HepG2 (cell line): ENCODE data around the gene ATG9A. TPM values are rescaled to one million over a fixed set of nuclear protein-coding genes. Genes with fewer than 3 reads are reported as not detected.

ENCODE experiments used
- CBX2 ChIP-seq, 2 experiments: fragments of 200-600 bp in 1 of 2; sonication (generic); formaldehyde crosslinking in 1 of 2; IDR thresholded peaks; 2 replicates each; pipeline versions ENCODE4 v1.7.0 to v1.8.1; 2018 to 2022; ENCODE audit warnings: low read depth in 2 of 2, low read length in 1 of 2, mild to moderate bottlenecking in 1 of 2, missing genetic modification reagents in 1 of 2
- DPF2 ChIP-seq: sonication (generic); formaldehyde crosslinking; IDR thresholded peaks from 2 replicates; pipeline ENCODE4 v1.4.0; 2020; ENCODE audit warnings: mild to moderate bottlenecking, low read depth, missing genetic modification reagents, borderline replicate concordance
- FOXA3 ChIP-seq: IDR thresholded peaks from 2 replicates; pipeline ENCODE4 v1.6.1; 2016; ENCODE audit warnings: missing genetic modification reagents, missing compliant biosample characterization
- KAT8 ChIP-seq: IDR thresholded peaks from 2 replicates; pipeline ENCODE4 v1.6.1; 2016; ENCODE audit warnings: missing genetic modification reagents, missing compliant biosample characterization
- MLLT10 ChIP-seq: sonication (generic); formaldehyde crosslinking; IDR thresholded peaks from 2 replicates; pipeline ENCODE4 v1.4.0; 2020; ENCODE audit warnings: missing genetic modification reagents
- NR3C1 ChIP-seq: sonication (generic); formaldehyde crosslinking; IDR thresholded peaks from 2 replicates; pipeline ENCODE4 v1.4.0; 2020; ENCODE audit warnings: missing genetic modification reagents
- RARA ChIP-seq: IDR thresholded peaks from 2 replicates; pipeline ENCODE4 v1.6.1; 2016; ENCODE audit warnings: missing genetic modification reagents, missing compliant biosample characterization
- RBFOX2 ChIP-seq: fragments of 200-400 bp; formaldehyde crosslinking; IDR thresholded peaks from 2 replicates; pipeline ENCODE4 v1.6.1; 2017; ENCODE audit warnings: low read depth, mild to moderate bottlenecking, low read length
- RBM22 ChIP-seq: fragments of 200-400 bp; formaldehyde crosslinking; optimal IDR thresholded peaks from 2 replicates; pipeline ENCODE3; 2017; ENCODE audit warnings: mild to moderate bottlenecking, low read length, moderate library complexity
- SALL2 ChIP-seq: sonication (generic); formaldehyde crosslinking; IDR thresholded peaks from 2 replicates; pipeline ENCODE4 v1.8.1; 2023; ENCODE audit warnings: mild to moderate bottlenecking, missing genetic modification reagents, inconsistent platforms
- SMYD3 ChIP-seq: sonication (generic); formaldehyde crosslinking; IDR thresholded peaks from 2 replicates; pipeline ENCODE4 v1.8.1; 2023; ENCODE audit warnings: mild to moderate bottlenecking, missing genetic modification reagents
- SUZ12 ChIP-seq: fragments of 150-350 bp; IDR thresholded peaks from 2 replicates; pipeline ENCODE4 v1.6.1; 2014; ENCODE audit warnings: low read depth, low read length
- ZNF138 ChIP-seq: sonication (generic); formaldehyde crosslinking; IDR thresholded peaks from 2 replicates; pipeline ENCODE4 v1.5.0; 2020; ENCODE audit warnings: mild to moderate bottlenecking, low read depth, missing genetic modification reagents
- ZNF451 ChIP-seq: sonication (generic); formaldehyde crosslinking; IDR thresholded peaks from 2 replicates; pipeline ENCODE4 v1.5.0; 2020; ENCODE audit warnings: mild to moderate bottlenecking, missing genetic modification reagents
- ZNF780A ChIP-seq: sonication (generic); formaldehyde crosslinking; IDR thresholded peaks from 2 replicates; pipeline ENCODE4 v1.8.0; 2022; ENCODE audit warnings: mild to moderate bottlenecking, missing genetic modification reagents, moderate library complexity
- ZNF816 ChIP-seq: sonication (generic); formaldehyde crosslinking; IDR thresholded peaks from 2 replicates; pipeline ENCODE4 v1.8.0; 2022; ENCODE audit warnings: missing genetic modification reagents, mild to moderate bottlenecking, borderline replicate concordance
- polyA plus RNA-seq, 8 experiments: library from polyadenylated mRNA; depleted of rRNA in 3 of 8; stranded (reverse) in 7 of 8; unstranded in 1 of 8; fragments of >200 nt; fragmentation: Illumina TruSeq in 4 of 8; extraction: Trizol in 4 of 8; gene quantifications; 2 replicates each; pipeline versions ENCODE4 v1.2.1 to v1.2.3, GENCODE V29; 2011 to 2016; ENCODE audit warnings: low read depth in 4 of 8, missing spikeins in 1 of 8, mixed read lengths in 1 of 8; ENCODE audit not compliant: insufficient read depth in 1 of 8
- total RNA-seq, 5 experiments: library from RNA; depleted of rRNA; stranded (reverse); fragments of >200 nt; fragmentation: Illumina TruSeq; extraction: Trizol; gene quantifications; 2 replicates each; pipeline ENCODE4 v1.2.3, GENCODE V29; 2016; ENCODE audit warnings: low read depth in 1 of 5
- TF ChIP-seq, protein P1 (sequence below): sonication (generic); formaldehyde crosslinking; IDR thresholded peaks from 2 replicates; pipeline ENCODE4 v1.5.0; 2020; ENCODE audit warnings: mild to moderate bottlenecking, missing genetic modification reagents
- TF ChIP-seq, protein P2 (sequence below): sonication (generic); formaldehyde crosslinking; IDR thresholded peaks from 2 replicates; pipeline ENCODE4 v1.5.0; 2020; ENCODE audit warnings: mild to moderate bottlenecking, missing genetic modification reagents
- TF ChIP-seq, protein P3 (sequence below): sonication (generic); formaldehyde crosslinking; conservative IDR thresholded peaks from 2 replicates; pipeline ENCODE4 v1.5.0; 2020; ENCODE audit warnings: missing genetic modification reagents
- TF ChIP-seq, protein P4 (sequence below): conservative IDR thresholded peaks from 2 replicates; pipeline ENCODE4 v1.6.1; 2018; ENCODE audit warnings: missing genetic modification reagents
- TF ChIP-seq, protein P5 (sequence below): IDR thresholded peaks from 2 replicates; pipeline ENCODE4 v1.6.1; 2016

Gene ATG9A
- total and polyA plus RNA-seq, 2 of the 13 experiments (the other 11 are each of a cell fraction or from before 2014, with no cell fraction given): 35.0 to 131 TPM

DNA sequence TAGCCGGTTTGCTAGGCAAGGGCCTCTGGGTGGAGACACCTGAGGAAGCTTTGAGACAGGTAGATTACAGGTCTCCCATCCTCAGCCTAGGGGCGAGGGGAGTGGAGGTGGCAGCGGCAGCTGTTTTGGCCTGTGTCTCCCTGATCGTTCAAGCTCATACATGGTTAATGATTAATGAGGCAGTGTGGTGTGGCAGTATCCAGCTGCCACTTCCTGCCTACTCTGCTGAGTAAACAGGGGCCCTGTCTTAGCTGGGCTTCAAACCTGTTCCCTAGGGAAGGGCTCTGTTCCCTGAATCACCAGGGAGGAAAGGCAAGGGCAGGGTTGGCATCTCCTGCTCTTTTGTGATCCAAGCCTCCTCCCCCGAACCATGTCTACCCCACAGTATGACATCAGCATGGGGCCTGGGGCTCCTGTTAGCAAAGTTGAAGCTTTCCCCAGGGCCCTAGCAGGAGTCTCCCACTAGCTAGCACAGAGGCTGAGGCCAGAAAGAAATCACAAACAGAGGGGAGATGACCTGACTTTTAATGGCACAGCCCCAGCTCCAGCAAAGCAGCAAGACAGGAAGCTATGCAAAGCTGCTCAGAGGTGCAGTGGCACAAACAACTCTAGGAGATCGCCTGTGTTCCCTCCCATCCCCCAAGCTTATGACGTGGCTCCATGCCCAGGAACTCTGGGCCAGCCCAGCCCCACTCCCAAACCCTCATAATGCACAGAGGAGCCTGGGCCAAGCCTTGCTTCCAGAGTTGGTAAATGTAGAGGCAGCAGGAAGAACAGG, 20.0 kb upstream of the ATG9A start (continued):
- TF ChIP-seq DPF2 (peak; percentile 68; the same call in 1 of the 2 replicates), CBX2 (IDR thresholded peaks at IDR 0.05; ENCODE audit: low read depth, low read length) (no peak), CBX2 (CRISPR knock-in tag; IDR thresholded peaks at IDR 0.05; ENCODE audit: low read depth) (no peak), ZNF138 (CRISPR knock-in tag) (no peak), FOXA3 (peak; percentile 99), MLLT10 (CRISPR knock-in tag) (no peak), RBM22 (peak; percentile 88), SMYD3 (0 out of 2 replicates have a peak, but pooled peaks have one; percentile 64), ZNF780A (CRISPR knock-in tag) (no peak; the same call in 1 of the 2 replicates), ZNF816 (CRISPR knock-in tag) (0 out of 2 replicates have a peak, but pooled peaks have one; percentile 77), SUZ12 (no peak), ZNF451 (CRISPR knock-in tag) (no peak), NR3C1 (no peak), KAT8 (CRISPR knock-in tag) (peak; percentile 65; the same call in 1 of the 2 replicates), RARA (CRISPR knock-in tag) (no peak; the same call in none of the 2 replicates), SALL2 (CRISPR knock-in tag) (peak; percentile 61; the same call in 1 of the 2 replicates), RBFOX2 (peak; percentile 54; the same call in 1 of the 2 replicates)
- TF ChIP-seq, protein P1, sequence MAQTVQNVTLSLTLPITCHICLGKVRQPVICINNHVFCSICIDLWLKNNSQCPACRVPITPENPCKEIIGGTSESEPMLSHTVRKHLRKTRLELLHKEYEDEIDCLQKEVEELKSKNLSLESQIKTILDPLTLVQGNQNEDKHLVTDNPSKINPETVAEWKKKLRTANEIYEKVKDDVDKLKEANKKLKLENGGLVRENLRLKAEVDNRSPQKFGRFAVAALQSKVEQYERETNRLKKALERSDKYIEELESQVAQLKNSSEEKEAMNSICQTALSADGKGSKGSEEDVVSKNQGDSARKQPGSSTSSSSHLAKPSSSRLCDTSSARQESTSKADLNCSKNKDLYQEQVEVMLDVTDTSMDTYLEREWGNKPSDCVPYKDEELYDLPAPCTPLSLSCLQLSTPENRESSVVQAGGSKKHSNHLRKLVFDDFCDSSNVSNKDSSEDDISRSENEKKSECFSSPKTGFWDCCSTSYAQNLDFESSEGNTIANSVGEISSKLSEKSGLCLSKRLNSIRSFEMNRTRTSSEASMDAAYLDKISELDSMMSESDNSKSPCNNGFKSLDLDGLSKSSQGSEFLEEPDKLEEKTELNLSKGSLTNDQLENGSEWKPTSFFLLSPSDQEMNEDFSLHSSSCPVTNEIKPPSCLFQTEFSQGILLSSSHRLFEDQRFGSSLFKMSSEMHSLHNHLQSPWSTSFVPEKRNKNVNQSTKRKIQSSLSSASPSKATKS (CRISPR knock-in tag): no peak
- TF ChIP-seq, protein P2, sequence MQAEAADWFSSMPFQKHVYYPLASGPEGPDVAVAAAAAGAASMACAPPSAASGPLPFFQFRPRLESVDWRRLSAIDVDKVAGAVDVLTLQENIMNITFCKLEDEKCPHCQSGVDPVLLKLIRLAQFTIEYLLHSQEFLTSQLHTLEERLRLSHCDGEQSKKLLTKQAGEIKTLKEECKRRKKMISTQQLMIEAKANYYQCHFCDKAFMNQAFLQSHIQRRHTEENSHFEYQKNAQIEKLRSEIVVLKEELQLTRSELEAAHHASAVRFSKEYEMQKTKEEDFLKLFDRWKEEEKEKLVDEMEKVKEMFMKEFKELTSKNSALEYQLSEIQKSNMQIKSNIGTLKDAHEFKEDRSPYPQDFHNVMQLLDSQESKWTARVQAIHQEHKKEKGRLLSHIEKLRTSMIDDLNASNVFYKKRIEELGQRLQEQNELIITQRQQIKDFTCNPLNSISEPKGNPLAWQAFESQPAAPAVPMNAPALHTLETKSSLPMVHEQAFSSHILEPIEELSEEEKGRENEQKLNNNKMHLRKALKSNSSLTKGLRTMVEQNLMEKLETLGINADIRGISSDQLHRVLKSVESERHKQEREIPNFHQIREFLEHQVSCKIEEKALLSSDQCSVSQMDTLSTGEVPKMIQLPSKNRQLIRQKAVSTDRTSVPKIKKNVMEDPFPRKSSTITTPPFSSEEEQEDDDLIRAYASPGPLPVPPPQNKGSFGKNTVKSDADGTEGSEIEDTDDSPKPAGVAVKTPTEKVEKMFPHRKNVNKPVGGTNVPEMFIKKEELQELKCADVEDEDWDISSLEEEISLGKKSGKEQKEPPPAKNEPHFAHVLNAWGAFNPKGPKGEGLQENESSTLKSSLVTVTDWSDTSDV (CRISPR knock-in tag): no peak
- TF ChIP-seq, protein P3, sequence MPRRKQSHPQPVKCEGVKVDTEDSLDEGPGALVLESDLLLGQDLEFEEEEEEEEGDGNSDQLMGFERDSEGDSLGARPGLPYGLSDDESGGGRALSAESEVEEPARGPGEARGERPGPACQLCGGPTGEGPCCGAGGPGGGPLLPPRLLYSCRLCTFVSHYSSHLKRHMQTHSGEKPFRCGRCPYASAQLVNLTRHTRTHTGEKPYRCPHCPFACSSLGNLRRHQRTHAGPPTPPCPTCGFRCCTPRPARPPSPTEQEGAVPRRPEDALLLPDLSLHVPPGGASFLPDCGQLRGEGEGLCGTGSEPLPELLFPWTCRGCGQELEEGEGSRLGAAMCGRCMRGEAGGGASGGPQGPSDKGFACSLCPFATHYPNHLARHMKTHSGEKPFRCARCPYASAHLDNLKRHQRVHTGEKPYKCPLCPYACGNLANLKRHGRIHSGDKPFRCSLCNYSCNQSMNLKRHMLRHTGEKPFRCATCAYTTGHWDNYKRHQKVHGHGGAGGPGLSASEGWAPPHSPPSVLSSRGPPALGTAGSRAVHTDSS (CRISPR knock-in tag): no peak
- TF ChIP-seq, protein P4, sequence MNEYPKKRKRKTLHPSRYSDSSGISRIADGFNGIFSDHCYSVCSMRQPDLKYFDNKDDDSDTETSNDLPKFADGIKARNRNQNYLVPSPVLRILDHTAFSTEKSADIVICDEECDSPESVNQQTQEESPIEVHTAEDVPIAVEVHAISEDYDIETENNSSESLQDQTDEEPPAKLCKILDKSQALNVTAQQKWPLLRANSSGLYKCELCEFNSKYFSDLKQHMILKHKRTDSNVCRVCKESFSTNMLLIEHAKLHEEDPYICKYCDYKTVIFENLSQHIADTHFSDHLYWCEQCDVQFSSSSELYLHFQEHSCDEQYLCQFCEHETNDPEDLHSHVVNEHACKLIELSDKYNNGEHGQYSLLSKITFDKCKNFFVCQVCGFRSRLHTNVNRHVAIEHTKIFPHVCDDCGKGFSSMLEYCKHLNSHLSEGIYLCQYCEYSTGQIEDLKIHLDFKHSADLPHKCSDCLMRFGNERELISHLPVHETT: no peak
- TF ChIP-seq, protein P5, sequence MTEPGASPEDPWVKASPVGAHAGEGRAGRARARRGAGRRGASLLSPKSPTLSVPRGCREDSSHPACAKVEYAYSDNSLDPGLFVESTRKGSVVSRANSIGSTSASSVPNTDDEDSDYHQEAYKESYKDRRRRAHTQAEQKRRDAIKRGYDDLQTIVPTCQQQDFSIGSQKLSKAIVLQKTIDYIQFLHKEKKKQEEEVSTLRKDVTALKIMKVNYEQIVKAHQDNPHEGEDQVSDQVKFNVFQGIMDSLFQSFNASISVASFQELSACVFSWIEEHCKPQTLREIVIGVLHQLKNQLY: peak; percentile 59
